NCI-H2196 (cell line): ENCODE data around the gene EPHA5.
"Not testable (repeated sequence)": the region's sequence is repeated elsewhere in the genome, so short reads cannot be mapped to it uniquely, and the experiment has no call there.

ENCODE experiments used
- DNase-seq: peaks from one replicate; lab custom pipeline; 2025; ENCODE audit not compliant: unreplicated experiment; lab: John Stamatoyannopoulos, UW

Gene EPHA5

GRCh38 chr4:65386927-65387326 lies 283.4 kb downstream of the EPHA5 start:
- no peak for DNase-seq

- no peak for DNase-seq
Observed at GRCh38 chr4:65383589-65384305, 286.5 kb downstream of the EPHA5 start.

- no peak for DNase-seq
Observed at GRCh38 chr4:65381648-65382047, 288.6 kb downstream of the EPHA5 start.

GRCh38 chr4:65370709-65371108 lies 299.6 kb downstream of the EPHA5 start:
- DNase-seq: no peak

- no peak for DNase-seq
Observed at GRCh38 chr4:65367306-65367705, 303.0 kb downstream of the EPHA5 start.

- DNase-seq: no peak
Observed at GRCh38 chr4:65358914-65359313, 311.4 kb downstream of the EPHA5 start.

GRCh38 chr4:65353098-65353497 lies 317.2 kb downstream of the EPHA5 start:
- no peak for DNase-seq

- no peak for DNase-seq
Observed at GRCh38 chr4:65344278-65344825, 325.9 kb downstream of the EPHA5 start.

- no peak for DNase-seq
Observed at GRCh38 chr4:65343342-65343741, 326.9 kb downstream of the EPHA5 start.

GRCh38 chr4:65341557-65341956 lies 328.7 kb downstream of the EPHA5 start:
- no peak for DNase-seq

- no peak for DNase-seq
Observed at GRCh38 chr4:65340382-65341109, 329.7 kb downstream of the EPHA5 start.

GRCh38 chr4:65337371-65337770 lies 332.9 kb downstream of the EPHA5 start:
- DNase-seq: no peak

GRCh38 chr4:65336465-65336864 lies 333.8 kb downstream of the EPHA5 start:
- DNase-seq: no peak

- DNase-seq: no peak
Observed at GRCh38 chr4:65316534-65316933, 353.8 kb downstream of the EPHA5 start.

GRCh38 chr4:65311120-65311519 lies 359.2 kb downstream of the EPHA5 start:
- no peak for DNase-seq

GRCh38 chr4:65310586-65310985 lies 359.7 kb downstream of the EPHA5 start:
- no peak for DNase-seq

GRCh38 chr4:65308626-65309025 lies 361.7 kb downstream of the EPHA5 start:
- not testable (repeated sequence) for DNase-seq

GRCh38 chr4:65302145-65302544 lies 368.1 kb downstream of the EPHA5 start:
- no peak for DNase-seq

GRCh38 chr4:65296246-65296645 lies 374.0 kb downstream of the EPHA5 start:
- no peak for DNase-seq

GRCh38 chr4:65287071-65287470 lies 383.2 kb downstream of the EPHA5 start:
- DNase-seq: no peak
